ENCODE data around the gene RBBP5.

DNA sequence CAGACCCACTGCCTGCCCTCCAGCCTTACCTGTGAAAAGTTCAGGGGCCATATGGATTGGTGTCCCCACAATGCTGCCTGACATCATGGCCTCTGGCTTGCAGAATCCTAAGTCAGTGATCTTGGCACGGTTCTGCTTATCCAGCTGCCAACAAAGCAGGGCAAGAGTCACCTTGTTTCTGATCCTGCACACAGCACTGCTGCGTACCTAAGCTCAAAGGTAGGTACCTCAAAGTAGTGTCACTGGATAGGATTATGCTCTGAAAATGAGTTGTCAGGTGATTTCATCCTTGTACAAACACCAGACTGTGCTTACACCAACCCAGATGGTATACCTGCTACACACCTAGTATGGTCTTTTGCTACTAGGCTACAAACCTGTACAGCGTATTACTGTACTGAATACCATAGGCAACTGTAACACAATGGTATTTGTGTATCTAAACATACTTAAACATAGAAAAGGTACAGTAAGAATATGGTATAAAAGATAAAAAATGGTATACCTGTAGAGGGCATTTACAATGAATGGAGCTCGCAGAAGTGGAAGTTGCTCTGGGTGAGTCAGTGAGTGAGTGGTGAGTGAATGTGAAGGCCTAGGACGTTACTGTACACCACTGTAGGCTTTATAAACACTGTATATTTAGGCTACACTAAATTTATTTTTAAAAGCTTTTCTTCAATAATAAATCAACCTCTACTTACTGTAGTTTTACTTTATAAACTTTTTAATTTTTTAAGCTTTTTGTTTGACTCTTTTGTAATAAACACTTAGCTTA is 29.1 kb upstream of the RBBP5 start:
- no peak for TF ChIP-seq EZH2 (IDR thresholded peaks at IDR 0.05; ENCODE audit: borderline replicate concordance, low read length)
- TF ChIP-seq, protein P1, sequence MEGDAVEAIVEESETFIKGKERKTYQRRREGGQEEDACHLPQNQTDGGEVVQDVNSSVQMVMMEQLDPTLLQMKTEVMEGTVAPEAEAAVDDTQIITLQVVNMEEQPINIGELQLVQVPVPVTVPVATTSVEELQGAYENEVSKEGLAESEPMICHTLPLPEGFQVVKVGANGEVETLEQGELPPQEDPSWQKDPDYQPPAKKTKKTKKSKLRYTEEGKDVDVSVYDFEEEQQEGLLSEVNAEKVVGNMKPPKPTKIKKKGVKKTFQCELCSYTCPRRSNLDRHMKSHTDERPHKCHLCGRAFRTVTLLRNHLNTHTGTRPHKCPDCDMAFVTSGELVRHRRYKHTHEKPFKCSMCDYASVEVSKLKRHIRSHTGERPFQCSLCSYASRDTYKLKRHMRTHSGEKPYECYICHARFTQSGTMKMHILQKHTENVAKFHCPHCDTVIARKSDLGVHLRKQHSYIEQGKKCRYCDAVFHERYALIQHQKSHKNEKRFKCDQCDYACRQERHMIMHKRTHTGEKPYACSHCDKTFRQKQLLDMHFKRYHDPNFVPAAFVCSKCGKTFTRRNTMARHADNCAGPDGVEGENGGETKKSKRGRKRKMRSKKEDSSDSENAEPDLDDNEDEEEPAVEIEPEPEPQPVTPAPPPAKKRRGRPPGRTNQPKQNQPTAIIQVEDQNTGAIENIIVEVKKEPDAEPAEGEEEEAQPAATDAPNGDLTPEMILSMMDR (conservative IDR thresholded peaks at IDR 0.05 in 1 of 2, IDR thresholded peaks at IDR 0.05 in 1 of 2; ENCODE audit: extremely low read depth in 1 of 2, insufficient read depth in 1 of 2, low read depth in 1 of 2, low read length in 2 of 2), result no peak

All from mammary epithelial cell (primary cell).